Bronchial epithelial cell (primary cell): Measurements from ENCODE around the gene PROSER2. TPM values are rescaled to one million over a fixed set of nuclear protein-coding genes. Genes with fewer than 3 reads are reported as not detected.
A peak's percentile ranks its signal among the peaks of the same experiment; 100 is the strongest.

Experiments
- DNase-seq: peaks from one replicate; pipeline ENCODE4 v3.0.0-alpha.2; 2010; ENCODE audit warnings: low read depth
- FAIRE-seq: peaks from 2 replicates; lab custom pipeline; 2011; peaks lifted over from hg19 to GRCh38; lab: Jason Lieb, UNC
- H3K27me3 ChIP-seq: 2 replicates; pipeline ENCODE4 v1.5.1; 2011; ENCODE audit warnings: low read length; ENCODE audit not compliant: control insufficient read depth, insufficient read depth
- H3K36me3 ChIP-seq: 2 replicates; pipeline ENCODE4 v1.5.1; 2011; ENCODE audit warnings: low read length; ENCODE audit not compliant: control insufficient read depth, insufficient read depth
- H3K4me3 ChIP-seq: 2 replicates; pipeline ENCODE4 v1.5.1; 2011; ENCODE audit warnings: mild to moderate bottlenecking, low read depth, low read length, control low read depth
- CTCF ChIP-seq: IDR thresholded peaks from 2 replicates; pipeline ENCODE4 v1.5.1; 2011; ENCODE audit warnings: mild to moderate bottlenecking, moderate library complexity, low read length, control low read depth, inconsistent platforms; ENCODE audit not compliant: insufficient read depth, severe bottlenecking
- total RNA-seq: library from RNA; depleted of rRNA; stranded (reverse); fragments of >200 nt; gene quantifications from 2 replicates; pipeline ENCODE4 v1.2.1, GENCODE V29; 2014

The PROSER2 gene
- total RNA-seq, 1 donor from 2014 or later: 20.8 TPM

- Histone ChIP-seq H3K27me3 (no peaks in the 10 kb centered on the region), H3K36me3 (no peaks in the 10 kb centered on the region), H3K4me3 (no peak overlapping the region)
- FAIRE-seq (no peak), DNase-seq (peak; percentile 33)
- TF ChIP-seq CTCF: no peak
Observed at GRCh38 chr10:11901454-11901832, 78.3 kb downstream of the PROSER2 start.

DNA sequence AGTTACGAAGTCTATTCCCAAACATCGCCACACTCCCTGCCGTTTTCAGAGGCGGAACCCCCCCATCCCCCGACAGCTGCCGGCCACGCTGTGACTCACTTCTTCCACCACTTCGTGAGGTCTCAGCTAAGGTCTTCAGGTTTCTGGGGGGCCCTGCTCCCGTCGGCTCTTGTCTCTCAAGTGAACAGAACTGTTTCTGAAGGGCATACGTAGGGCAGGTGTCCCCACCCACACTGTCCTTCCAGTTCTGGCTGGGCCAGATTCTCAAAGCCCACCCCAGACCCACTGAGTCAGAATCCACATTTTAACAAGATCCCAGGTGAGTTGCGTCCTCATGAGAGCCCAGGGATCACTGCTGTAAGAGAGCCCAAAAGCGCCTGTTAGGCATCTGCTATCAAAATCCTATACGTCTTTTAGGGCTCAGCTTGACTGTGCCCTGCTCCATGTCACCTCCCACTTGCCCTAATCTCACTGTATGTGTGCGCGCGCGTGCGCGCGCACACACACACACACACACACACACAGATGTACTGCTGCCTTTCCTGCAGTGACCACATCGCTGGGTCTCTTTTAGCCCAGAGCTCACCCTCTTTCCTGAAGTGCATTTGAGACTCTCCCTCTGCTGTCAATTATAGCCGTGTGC is 78.8 kb downstream of the PROSER2 start:
- no peak overlapping the region for H3K4me3 ChIP-seq
- H3K27me3 ChIP-seq: no peaks in the 10 kb centered on the region
- H3K36me3 ChIP-seq: no peaks in the 10 kb centered on the region
- no peak for FAIRE-seq
- no peak for DNase-seq
- TF ChIP-seq CTCF: no peak

DNA sequence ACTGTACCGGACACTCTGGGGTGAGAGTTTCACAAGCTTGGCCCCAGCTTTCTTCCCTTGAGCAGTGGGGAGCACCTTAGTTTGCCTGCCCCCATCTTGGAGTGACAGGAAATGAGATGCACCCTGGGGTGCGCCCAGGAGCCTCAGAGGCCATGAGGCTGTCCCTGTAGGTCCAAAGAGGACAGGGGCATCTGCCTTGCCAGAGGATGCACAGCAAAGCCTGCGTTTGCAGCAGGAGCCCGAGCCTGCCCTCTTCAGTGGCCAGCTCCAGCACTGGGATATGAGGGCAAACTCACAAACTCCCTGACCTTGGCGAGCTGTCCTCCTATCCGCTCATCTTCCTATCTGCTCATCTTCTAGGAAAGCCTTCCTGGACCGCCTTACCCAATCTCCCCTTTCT is 79.5 kb downstream of the PROSER2 start:
- no peak for TF ChIP-seq CTCF
- Histone ChIP-seq H3K27me3 (no peaks in the 10 kb centered on the region), H3K4me3 (no peak overlapping the region), H3K36me3 (no peaks in the 10 kb centered on the region)
- FAIRE-seq: no peak
- no peak for DNase-seq

DNA sequence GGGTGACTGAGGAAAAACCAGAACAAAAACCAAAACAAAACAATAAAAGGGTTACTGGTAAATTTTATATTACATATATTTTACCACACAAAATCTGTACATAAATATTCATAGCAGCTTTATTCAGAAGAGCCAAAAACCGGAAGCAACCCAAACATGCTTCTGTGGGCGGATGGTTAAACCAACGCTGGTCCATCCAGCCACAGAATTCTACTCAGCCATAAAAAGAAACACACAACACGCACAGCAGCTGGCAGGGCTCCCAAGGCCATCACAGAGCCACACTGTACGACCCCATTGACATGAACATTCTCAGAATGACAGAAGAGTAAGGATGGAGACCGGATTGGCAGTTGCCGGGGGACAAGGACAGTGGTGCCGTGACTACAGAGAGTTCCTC is 83.6 kb downstream of the PROSER2 start:
- FAIRE-seq: peak; percentile 85
- no peak for TF ChIP-seq CTCF
- DNase-seq: no peak
- no peak overlapping the region for H3K4me3 ChIP-seq
- H3K27me3 ChIP-seq: no peaks in the 10 kb centered on the region
- H3K36me3 ChIP-seq: no peaks in the 10 kb centered on the region

GRCh38 chr10:11907914-11908313 is 84.8 kb downstream of the PROSER2 start:
- no peaks in the 10 kb centered on the region for H3K36me3 ChIP-seq

More at GRCh38 chr10:11907914-11908313, 84.8 kb downstream of the PROSER2 start:
- Histone ChIP-seq H3K4me3 (no peak overlapping the region), H3K27me3 (no peaks in the 10 kb centered on the region)
- TF ChIP-seq CTCF: no peak
- FAIRE-seq (no peak), DNase-seq (no peak)
